MM.1S (cell line): Measurements from ENCODE around the gene CLEC4M.

Experiments used
- CTCF ChIP-seq: fragments of 300-600 bp; sonication (generic); IDR thresholded peaks from 2 replicates; pipeline ENCODE4 v1.5.1; 2016; ENCODE audit warnings: antibody characterized with exemption, low read length, mixed read lengths
- EZH2phosphoT487 ChIP-seq: fragments of 300-600 bp; sonication (generic); IDR thresholded peaks from 2 replicates; pipeline ENCODE4 v1.6.1; 2018; ENCODE audit warnings: antibody characterized with exemption, low read length

- TF ChIP-seq CTCF (no peak), EZH2phosphoT487 (no peak)
Measured at GRCh38 chr19:7818806-7819205, 55.8 kb downstream of the CLEC4M start.
